PC-9 (cell line): Measurements from ENCODE around the gene TEX53. TPM values are rescaled to one million over a fixed set of nuclear protein-coding genes. Genes with fewer than 3 reads are reported as not detected.

Experiments
- BruUV-seq: library from RNA; stranded (reverse); fragments of 400-500 nt; replicated peaks from 2 replicates; lab custom pipeline; 2021; lab: Mats Ljungman, UMichigan
- CTCF ChIA-PET: fragments of 300-600 bp; sonication (Branson Sonifier 250); formaldehyde crosslinking; loops from one replicate; lab custom pipeline; 2022; ENCODE audit warnings: antibody characterized with exemption; lab: Charles Lee
- POLR2A ChIA-PET: fragments of 300-600 bp; sonication (Branson Sonifier 250); formaldehyde crosslinking; loops from one replicate; lab custom pipeline; 2022; ENCODE audit warnings: antibody characterized with exemption; ENCODE audit not compliant: unreplicated experiment; lab: Charles Lee
- DNase-seq, 2 experiments: peaks; one replicate each; pipeline versions ENCODE4 v3.0.0 to v3.0.0-alpha.2; 2015 to 2022; ENCODE audit warnings: mixed read lengths in 1 of 2
- H2AFZ ChIP-seq: fragments of 200-600 bp; sonication (generic); 2 replicates; pipeline ENCODE4 v1.8.1; 2017; ENCODE audit warnings: antibody characterized with exemption
- H3F3A ChIP-seq: fragments of 200-600 bp; sonication (generic); 2 replicates; pipeline ENCODE4 v1.8.1; 2017; ENCODE audit warnings: antibody characterized with exemption, mild to moderate bottlenecking, low read depth; ENCODE audit not compliant: insufficient read depth
- H3K27ac ChIP-seq: fragments of 200-600 bp; sonication (generic); 2 replicates; pipeline ENCODE4 v1.6.1; 2016; ENCODE audit warnings: mixed run types
- H3K27me3 ChIP-seq: fragments of 200-600 bp; sonication (generic); 2 replicates; pipeline ENCODE4 v1.6.1; 2016; ENCODE audit warnings: low read depth, mixed run types; ENCODE audit not compliant: insufficient read depth
- H3K36me3 ChIP-seq: fragments of 200-600 bp; sonication (generic); 2 replicates; pipeline ENCODE4 v1.6.1; 2016; ENCODE audit warnings: low read depth, mixed run types
- H3K4me1 ChIP-seq: fragments of 200-600 bp; sonication (generic); replicated peaks from 2 replicates; pipeline ENCODE4 v1.6.1; 2016; ENCODE audit warnings: mixed run types; ENCODE audit not compliant: insufficient read depth
- H3K4me2 ChIP-seq: fragments of 200-600 bp; sonication (generic); 2 replicates; pipeline ENCODE4 v1.6.1; 2017; ENCODE audit warnings: mixed run types
- H3K4me3 ChIP-seq: fragments of 200-600 bp; sonication (generic); 2 replicates; pipeline ENCODE4 v1.6.1; 2016; ENCODE audit warnings: mixed run types
- H3K79me2 ChIP-seq: fragments of 200-600 bp; sonication (generic); 2 replicates; pipeline ENCODE4 v1.6.1; 2017; ENCODE audit warnings: low read depth, mixed run types
- H3K9me2 ChIP-seq: fragments of 200-600 bp; sonication (generic); 2 replicates; pipeline ENCODE4 v1.8.1; 2017; ENCODE audit warnings: mild to moderate bottlenecking; ENCODE audit not compliant: insufficient read depth
- H3K9me3 ChIP-seq: fragments of 200-600 bp; sonication (generic); 2 replicates; pipeline ENCODE4 v1.8.1; 2016; ENCODE audit warnings: low read depth; ENCODE audit not compliant: insufficient read depth
- H4K20me1 ChIP-seq: fragments of 200-600 bp; sonication (generic); 2 replicates; pipeline ENCODE4 v1.8.1; 2017; ENCODE audit not compliant: insufficient read depth
- EZH2 ChIP-seq: fragments of 200-600 bp; sonication (generic); IDR thresholded peaks from 2 replicates; pipeline ENCODE4 v1.8.0; 2017; ENCODE audit warnings: antibody characterized with exemption, low read depth
- intact Hi-C: fragments of 100-400 bp; cut with micrococcal nuclease; formaldehyde crosslinking; loops from one replicate; pipeline ENCODE4 v1.10.0; 2022; ENCODE audit not compliant: unreplicated experiment
- total RNA-seq: library from RNA; stranded (reverse); gene quantifications from 2 replicates; pipeline ENCODE4 v1.2.3, GENCODE V29; 2021
- TF ChIP-seq, protein P1 (sequence below): fragments of 200-600 bp; sonication (generic); conservative IDR thresholded peaks from 2 replicates; pipeline ENCODE4 v1.6.1; 2017; ENCODE audit warnings: mixed run types, antibody characterized with exemption, mild to moderate bottlenecking, moderate library complexity

The TEX53 gene
- total RNA-seq, 1 experiment from 2014 or later = not detected

DNA sequence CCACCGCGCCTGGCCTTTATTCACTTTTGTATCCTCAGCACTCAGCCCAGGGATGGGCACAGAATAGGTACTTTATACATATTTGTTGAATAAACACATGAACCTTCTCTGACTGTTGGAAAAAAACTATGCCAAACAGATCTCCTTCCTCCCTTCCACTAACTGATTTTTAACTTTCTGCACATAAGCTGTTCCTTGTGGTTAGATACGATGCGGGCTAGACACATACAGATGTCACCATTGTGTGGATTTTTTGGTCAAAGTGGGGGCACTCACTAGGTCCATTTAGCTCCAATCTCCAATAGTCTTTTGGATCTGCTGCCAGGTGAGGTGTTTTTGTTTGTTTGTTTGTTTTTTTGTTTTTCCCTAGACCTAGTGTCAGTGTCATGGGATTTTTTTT is 19.3 kb upstream of the TEX53 start:
- H2AFZ ChIP-seq = no peak overlapping the region

DNA sequence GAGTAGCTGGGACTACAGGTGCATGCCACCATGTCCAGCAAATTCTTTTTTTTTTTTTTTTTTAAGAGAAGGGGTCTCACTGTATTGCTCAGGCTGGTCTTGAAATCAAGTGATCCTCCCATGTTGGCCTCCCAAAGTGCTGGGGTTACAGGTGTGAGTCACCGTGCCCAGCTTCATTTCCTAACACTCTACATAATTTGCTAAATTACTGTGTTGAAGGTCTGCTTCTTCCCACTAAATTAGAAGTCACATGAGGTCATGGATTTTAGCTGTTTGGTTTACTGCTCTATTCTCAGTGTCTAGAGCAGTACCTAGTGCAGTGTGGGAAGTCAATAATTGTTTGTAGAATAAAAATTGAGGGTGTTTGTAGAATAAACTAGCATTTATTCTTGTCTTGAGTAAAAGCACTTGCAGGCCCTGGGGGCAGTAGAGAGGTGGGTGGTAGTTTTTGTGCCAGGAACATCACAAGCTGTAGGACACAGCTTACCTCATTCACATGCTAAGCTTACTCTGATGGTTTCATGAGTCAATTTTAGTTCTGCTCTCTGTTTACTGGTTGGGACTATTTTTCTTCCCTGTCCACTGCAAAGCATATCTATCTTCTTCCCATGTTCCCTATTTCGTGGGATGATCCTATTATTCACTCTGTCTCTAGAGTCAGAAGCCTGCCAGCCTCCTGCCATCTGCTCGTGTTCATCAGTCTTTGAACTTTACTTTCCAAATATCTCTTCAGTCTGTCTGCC is 17.4 kb upstream of the TEX53 start:
- no peak overlapping the region for H3K4me2 ChIP-seq

More for the DNA sequence above, 19.3 kb upstream of the TEX53 start:
- Histone ChIP-seq H3K9me3 (no peaks in the 10 kb centered on the region), H3K4me2 (peak overlapping the region; percentile 57), H3K36me3 (no peaks in the 10 kb centered on the region), H3K9me2 (no peaks in the 10 kb centered on the region), H3K4me3 (peak overlapping the region; percentile 30; the same call in 1 of the 2 replicates), H4K20me1 (no peaks in the 10 kb centered on the region), H3K4me1 (peaks cover 24% of the 10 kb centered on the region), H3K27me3 (no peaks in the 10 kb centered on the region), H3F3A (no peaks in the 10 kb centered on the region), H3K79me2 (no peaks in the 10 kb centered on the region), H3K27ac (peak overlapping the region; percentile 78)
- no peak for TF ChIP-seq EZH2
- TF ChIP-seq, protein P1, sequence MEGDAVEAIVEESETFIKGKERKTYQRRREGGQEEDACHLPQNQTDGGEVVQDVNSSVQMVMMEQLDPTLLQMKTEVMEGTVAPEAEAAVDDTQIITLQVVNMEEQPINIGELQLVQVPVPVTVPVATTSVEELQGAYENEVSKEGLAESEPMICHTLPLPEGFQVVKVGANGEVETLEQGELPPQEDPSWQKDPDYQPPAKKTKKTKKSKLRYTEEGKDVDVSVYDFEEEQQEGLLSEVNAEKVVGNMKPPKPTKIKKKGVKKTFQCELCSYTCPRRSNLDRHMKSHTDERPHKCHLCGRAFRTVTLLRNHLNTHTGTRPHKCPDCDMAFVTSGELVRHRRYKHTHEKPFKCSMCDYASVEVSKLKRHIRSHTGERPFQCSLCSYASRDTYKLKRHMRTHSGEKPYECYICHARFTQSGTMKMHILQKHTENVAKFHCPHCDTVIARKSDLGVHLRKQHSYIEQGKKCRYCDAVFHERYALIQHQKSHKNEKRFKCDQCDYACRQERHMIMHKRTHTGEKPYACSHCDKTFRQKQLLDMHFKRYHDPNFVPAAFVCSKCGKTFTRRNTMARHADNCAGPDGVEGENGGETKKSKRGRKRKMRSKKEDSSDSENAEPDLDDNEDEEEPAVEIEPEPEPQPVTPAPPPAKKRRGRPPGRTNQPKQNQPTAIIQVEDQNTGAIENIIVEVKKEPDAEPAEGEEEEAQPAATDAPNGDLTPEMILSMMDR = no peak
- intact Hi-C loops = no loop called here
- ChIA-PET CTCF (interaction anchor here (0.6 to 0.9 kb wide), 4 partner anchors 77 to 1059 kb away, joined by 3 to 7 read pairs (median 5); no protein-coding TSS in a partner anchor), POLR2A (interaction anchor here (0.6 to 0.7 kb wide), 2 partner anchors 168 to 238 kb away, joined by 4 to 6 read pairs; no protein-coding TSS in a partner anchor)
- no peak for DNase-seq
- no TSS peak for BruUV-seq

DNA sequence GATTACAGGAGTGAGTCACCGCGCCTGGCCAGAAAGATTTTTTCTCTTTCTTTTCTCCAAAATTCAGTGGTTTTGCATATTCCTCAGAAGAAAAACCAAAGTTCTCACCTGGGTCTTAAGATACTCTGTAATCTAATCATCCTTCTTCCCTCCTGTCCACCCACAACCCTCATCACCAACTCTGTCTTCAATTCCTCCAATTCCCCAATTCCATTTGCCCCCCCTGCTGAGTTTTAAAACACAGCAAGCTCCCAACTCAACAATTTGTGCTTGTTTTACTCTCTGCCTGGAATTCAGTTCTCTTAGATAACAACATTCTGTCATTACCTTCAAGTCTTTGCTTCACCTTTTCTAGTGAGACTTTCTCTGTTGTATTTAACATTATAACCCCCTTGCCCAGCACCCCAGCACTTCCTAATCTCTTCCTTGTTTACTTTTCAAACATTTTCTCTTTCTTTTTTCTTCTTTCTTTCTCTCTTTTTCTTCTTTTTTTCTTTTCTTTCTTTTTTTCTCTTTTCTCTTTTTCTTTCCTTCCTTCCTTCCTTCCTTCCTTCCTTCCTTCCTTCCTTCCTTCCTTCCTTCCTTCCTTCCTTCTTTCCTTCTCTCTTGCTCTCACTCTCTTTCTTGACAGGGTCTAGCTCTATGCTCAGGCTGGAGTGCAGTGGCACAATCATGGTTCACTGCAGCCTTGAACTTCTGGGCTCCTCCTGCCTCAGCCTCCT is 16.6 kb upstream of the TEX53 start:
- ChIA-PET CTCF (interaction anchor here (0.6 kb wide), 1 partner anchor 42 kb away, joined by 3 read pairs; no protein-coding TSS in a partner anchor), POLR2A (no interaction called here)
- H4K20me1 ChIP-seq = no peaks in the 10 kb centered on the region
- no peak overlapping the region for H3K27ac ChIP-seq
- H3K27me3 ChIP-seq = no peaks in the 10 kb centered on the region
- no peak overlapping the region for H3K4me2 ChIP-seq
- H3K4me1 ChIP-seq = peaks cover 29% of the 10 kb centered on the region
- H3K9me3 ChIP-seq = no peaks in the 10 kb centered on the region
- no peak for TF ChIP-seq EZH2
- TF ChIP-seq, protein P1 = no peak
- no peaks in the 10 kb centered on the region for H3F3A ChIP-seq
- DNase-seq = no peak
- H3K36me3 ChIP-seq = no peaks in the 10 kb centered on the region
- no peaks in the 10 kb centered on the region for H3K79me2 ChIP-seq
- no peak overlapping the region for H3K4me3 ChIP-seq
- no peak overlapping the region for H2AFZ ChIP-seq
- no peaks in the 10 kb centered on the region for H3K9me2 ChIP-seq
- intact Hi-C loops = no loop called here
- no TSS peak for BruUV-seq

More for the DNA sequence above, 17.4 kb upstream of the TEX53 start:
- ChIA-PET CTCF (interaction anchor here (0.6 to 1.0 kb wide), 2 partner anchors 13 to 41 kb away, joined by 3 to 8 read pairs; no protein-coding TSS in a partner anchor), POLR2A (no interaction called here)
- no peak for DNase-seq
- Histone ChIP-seq H3K79me2 (no peaks in the 10 kb centered on the region), H3K4me3 (no peak overlapping the region), H3K36me3 (no peaks in the 10 kb centered on the region), H3K9me3 (no peaks in the 10 kb centered on the region), H3K9me2 (no peaks in the 10 kb centered on the region), H3F3A (no peaks in the 10 kb centered on the region), H3K27me3 (no peaks in the 10 kb centered on the region), H4K20me1 (no peaks in the 10 kb centered on the region), H3K4me1 (peaks cover 29% of the 10 kb centered on the region), H3K27ac (no peak overlapping the region), H2AFZ (no peak overlapping the region)
- TF ChIP-seq, protein P1 = no peak
- TF ChIP-seq EZH2 = no peak
- no TSS peak for BruUV-seq
- intact Hi-C loops = no loop called here
